22Rv1 (cell line): Measurements from ENCODE around the gene HTRA1.

Experiments used
- H3K27ac ChIP-seq: fragments of 450-650 bp; 2 replicates; pipeline ENCODE4 v1.5.1; 2017
- ZFX ChIP-seq: fragments of 450-650 bp; IDR thresholded peaks from 2 replicates; pipeline ENCODE4 v1.6.1; 2017; ENCODE audit warnings: antibody characterized with exemption, borderline replicate concordance
- TF ChIP-seq, protein P1 (sequence below): fragments of 450-650 bp; IDR thresholded peaks from 2 replicates; pipeline ENCODE4 v1.5.1; 2017; ENCODE audit warnings: mild to moderate bottlenecking

HTRA1 gene

DNA sequence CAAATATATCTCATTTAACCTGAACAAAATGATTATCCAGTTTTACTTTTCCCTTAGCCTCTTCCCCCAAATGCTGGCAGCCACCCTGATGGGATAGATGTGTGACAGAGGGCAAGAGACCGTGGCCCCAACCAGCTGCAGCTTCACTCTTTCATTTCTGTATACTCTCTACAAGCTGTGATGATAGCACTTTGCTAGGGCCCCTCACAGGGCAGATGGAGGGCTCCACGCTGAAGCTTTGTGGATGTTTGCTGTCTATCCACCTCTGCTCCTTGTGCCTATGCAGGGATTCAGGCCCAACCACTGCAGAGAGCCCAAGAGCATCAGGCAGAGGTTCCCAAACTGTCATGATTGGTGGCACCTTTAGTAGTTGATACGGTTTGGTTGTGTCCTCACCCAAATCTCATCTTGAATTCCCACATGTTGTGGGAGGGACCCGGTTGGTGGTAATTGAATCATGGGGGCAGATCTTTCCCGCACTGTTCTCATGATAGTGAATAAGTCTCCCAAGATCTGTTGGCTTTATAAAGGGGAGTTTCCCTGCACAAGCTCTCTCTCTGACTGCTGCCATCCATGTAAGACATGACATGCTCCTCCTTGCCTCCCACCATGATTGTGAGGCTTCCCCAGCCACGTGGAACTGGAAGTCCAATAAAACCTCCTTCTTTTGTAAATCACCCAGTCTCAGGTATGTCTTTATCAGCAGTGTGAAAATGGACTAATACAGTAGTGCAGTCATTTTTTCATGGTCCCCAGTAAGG is 20.1 kb downstream of the HTRA1 start:
- TF ChIP-seq, protein P1, sequence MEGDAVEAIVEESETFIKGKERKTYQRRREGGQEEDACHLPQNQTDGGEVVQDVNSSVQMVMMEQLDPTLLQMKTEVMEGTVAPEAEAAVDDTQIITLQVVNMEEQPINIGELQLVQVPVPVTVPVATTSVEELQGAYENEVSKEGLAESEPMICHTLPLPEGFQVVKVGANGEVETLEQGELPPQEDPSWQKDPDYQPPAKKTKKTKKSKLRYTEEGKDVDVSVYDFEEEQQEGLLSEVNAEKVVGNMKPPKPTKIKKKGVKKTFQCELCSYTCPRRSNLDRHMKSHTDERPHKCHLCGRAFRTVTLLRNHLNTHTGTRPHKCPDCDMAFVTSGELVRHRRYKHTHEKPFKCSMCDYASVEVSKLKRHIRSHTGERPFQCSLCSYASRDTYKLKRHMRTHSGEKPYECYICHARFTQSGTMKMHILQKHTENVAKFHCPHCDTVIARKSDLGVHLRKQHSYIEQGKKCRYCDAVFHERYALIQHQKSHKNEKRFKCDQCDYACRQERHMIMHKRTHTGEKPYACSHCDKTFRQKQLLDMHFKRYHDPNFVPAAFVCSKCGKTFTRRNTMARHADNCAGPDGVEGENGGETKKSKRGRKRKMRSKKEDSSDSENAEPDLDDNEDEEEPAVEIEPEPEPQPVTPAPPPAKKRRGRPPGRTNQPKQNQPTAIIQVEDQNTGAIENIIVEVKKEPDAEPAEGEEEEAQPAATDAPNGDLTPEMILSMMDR, result no peak
- TF ChIP-seq ZFX, result no peak
- H3K27ac ChIP-seq, result no peak overlapping the region

- H3K27ac ChIP-seq, result no peak overlapping the region
- TF ChIP-seq, protein P1, result no peak
- TF ChIP-seq ZFX, result no peak
These were observed 23.1 kb downstream of the HTRA1 start for GRCh38 chr10:122484276-122485060.

DNA sequence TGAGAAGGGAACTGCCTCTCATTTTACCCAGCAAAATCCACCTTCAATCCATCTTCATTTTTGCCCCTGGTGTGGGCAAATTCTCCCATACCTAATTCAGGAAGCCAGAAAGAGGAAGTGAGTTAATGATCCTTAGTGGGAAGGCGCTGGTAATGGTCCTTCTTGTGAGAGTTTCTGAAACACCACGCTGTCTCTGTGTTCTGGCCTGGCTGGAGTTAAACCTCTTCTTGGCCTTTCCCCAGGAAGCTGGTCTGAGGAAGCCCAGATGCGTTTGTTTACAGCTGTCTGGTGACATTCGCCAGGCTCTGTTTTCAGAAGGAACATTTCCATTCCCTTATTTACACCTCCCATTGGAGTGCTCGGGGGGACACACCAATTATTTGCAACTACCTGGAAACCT is 24.3 kb downstream of the HTRA1 start:
- H3K27ac ChIP-seq, result no peak overlapping the region
- no peak for TF ChIP-seq ZFX
- TF ChIP-seq, protein P1, result no peak

GRCh38 chr10:122486406-122487080 is 25.2 kb downstream of the HTRA1 start:
- H3K27ac ChIP-seq, result no peak overlapping the region
- TF ChIP-seq ZFX, result no peak
- TF ChIP-seq, protein P1, result no peak

- no peak for TF ChIP-seq ZFX
- TF ChIP-seq, protein P1, result no peak
These were observed 25.9 kb downstream of the HTRA1 start for GRCh38 chr10:122487174-122487765.

DNA sequence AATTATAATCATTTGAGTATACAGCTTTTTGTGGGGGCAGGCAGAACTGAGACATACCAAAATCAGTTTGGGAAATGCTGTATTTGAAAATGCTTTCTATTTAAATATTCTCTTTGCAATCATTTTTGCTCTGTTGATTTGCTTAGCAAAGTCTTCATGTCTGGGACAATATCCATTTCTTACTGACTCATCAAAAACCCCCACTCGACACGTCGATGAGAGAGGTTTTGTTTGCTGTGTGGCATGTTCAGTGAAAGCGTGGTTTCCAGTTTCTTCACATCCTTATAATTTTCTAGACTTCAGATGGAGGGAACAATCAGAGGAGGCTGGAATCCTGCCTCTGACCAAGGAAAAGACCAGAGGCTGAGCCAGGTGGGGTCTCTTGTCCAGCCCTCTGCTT is 28.9 kb downstream of the HTRA1 start:
- no peak overlapping the region for H3K27ac ChIP-seq
- TF ChIP-seq, protein P1, result no peak
- no peak for TF ChIP-seq ZFX

More at GRCh38 chr10:122487174-122487765, 25.9 kb downstream of the HTRA1 start:
- H3K27ac ChIP-seq, result no peak overlapping the region
